Activated B cell treated with CpG ODN at 0.5 μM for 24 hours (primary cell): ENCODE measurements around the gene SLC6A6. TPM values are rescaled to one million over a fixed set of nuclear protein-coding genes. Genes with fewer than 3 reads are reported as not detected.

Experiments
- ATAC-seq: fragments of 200-7000 bp; cut with Tn5 transposase; one replicate; pipeline ENCODE4 v1.10.0; 2021; ENCODE audit warnings: low read depth, mild to moderate bottlenecking, moderate library complexity
- CTCF ChIA-PET: fragments of 350-600 bp; sonication (Branson Sonifier 250); formaldehyde crosslinking; loops from one replicate; lab custom pipeline; 2021; ENCODE audit warnings: antibody characterized with exemption; lab: Charles Lee
- POLR2A ChIA-PET: fragments of 350-600 bp; sonication (Branson Sonifier 250); formaldehyde crosslinking; loops from one replicate; lab custom pipeline; 2021; ENCODE audit warnings: antibody characterized with exemption; lab: Charles Lee
- DNase-seq: peaks from one replicate; pipeline ENCODE4 v3.0.0; 2022
- H3K27ac Mint-ChIP-seq: one replicate; pipeline ENCODE4 v1.8.0; 2020; ENCODE audit warnings: mixed read lengths
- H3K27me3 Mint-ChIP-seq: one replicate; pipeline ENCODE4 v1.8.0; 2021; ENCODE audit warnings: mixed read lengths
- H3K36me3 Mint-ChIP-seq: one replicate; pipeline ENCODE4 v1.8.0; 2021; ENCODE audit warnings: low read depth, mixed read lengths
- H3K4me1 Mint-ChIP-seq: one replicate; pipeline ENCODE4 v1.8.0; 2021; ENCODE audit warnings: mixed read lengths
- H3K4me3 Mint-ChIP-seq: one replicate; pipeline ENCODE4 v1.8.0; 2020; ENCODE audit warnings: mild to moderate bottlenecking, mixed read lengths
- H3K9me3 Mint-ChIP-seq: one replicate; pipeline ENCODE4 v1.8.0; 2020; ENCODE audit warnings: mixed read lengths
- intact Hi-C: fragments of 100-400 bp; cut with micrococcal nuclease; formaldehyde crosslinking; loops from one replicate; pipeline ENCODE4 v1.15.1; 2024
- total RNA-seq: library from RNA; stranded (reverse); gene quantifications from 2 replicates; pipeline ENCODE4 v1.2.3, GENCODE V29; 2022
- TF ChIP-seq, protein P1 (sequence below): fragments of 200-600 bp; IDR thresholded peaks from one replicate; pipeline ENCODE4 v1.8.0; 2022; ENCODE audit warnings: antibody characterized with exemption, mild to moderate bottlenecking

SLC6A6 gene
- total RNA-seq, 1 donor from 2014 or later: 67.3 TPM

DNA sequence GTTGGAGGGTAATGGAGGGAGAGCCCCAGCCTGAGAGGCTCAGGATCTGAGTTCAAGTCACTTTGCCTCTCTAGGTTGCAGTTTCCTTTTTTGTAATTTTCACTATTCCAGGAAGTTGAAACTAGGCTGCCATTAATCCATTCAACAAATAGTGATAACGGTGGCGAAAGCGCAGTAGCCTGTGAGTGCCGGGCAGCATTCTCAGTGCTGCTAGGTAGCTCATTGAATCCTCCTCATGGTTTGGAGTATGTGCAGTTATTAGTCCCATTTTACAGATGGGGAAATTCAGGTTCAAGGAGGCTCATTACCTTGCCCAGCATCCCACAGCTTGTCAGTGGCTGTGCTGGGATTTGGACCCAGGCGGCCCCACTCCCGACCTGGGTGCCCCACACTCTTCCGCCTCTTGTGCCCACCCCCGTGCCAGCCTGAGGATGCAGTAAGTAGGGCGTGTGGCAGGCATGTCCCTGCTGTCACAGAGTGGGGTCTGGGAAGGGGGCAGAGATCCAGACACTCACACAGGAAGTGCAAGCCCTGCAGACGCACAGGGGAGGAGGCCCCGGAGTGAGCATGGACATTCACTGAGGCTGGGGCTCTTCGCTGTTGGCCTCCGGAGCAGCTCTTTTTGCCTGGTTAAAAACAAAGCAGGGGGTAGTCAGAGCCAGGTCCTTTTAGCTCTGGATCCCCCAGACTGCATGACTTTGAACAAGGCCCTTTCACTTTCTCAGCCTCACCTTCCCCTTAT is 58.8 kb downstream of the SLC6A6 start:
- no peaks in the 10 kb centered on the region for H3K27me3 Mint-ChIP-seq
- no peak for DNase-seq
- H3K9me3 Mint-ChIP-seq: no peaks in the 10 kb centered on the region
- ChIA-PET CTCF (interaction anchor here (0.6 to 3.3 kb wide), 9 partner anchors 12 to 199 kb away, joined by 3 to 22 read pairs (median 4); partner anchors contain the start of gene SLC6A6), POLR2A (interaction anchor here (1.4 kb wide), 1 partner anchor 59 kb away, joined by 5 read pairs; the partner anchor contains the start of gene SLC6A6)
- TF ChIP-seq, protein P1, sequence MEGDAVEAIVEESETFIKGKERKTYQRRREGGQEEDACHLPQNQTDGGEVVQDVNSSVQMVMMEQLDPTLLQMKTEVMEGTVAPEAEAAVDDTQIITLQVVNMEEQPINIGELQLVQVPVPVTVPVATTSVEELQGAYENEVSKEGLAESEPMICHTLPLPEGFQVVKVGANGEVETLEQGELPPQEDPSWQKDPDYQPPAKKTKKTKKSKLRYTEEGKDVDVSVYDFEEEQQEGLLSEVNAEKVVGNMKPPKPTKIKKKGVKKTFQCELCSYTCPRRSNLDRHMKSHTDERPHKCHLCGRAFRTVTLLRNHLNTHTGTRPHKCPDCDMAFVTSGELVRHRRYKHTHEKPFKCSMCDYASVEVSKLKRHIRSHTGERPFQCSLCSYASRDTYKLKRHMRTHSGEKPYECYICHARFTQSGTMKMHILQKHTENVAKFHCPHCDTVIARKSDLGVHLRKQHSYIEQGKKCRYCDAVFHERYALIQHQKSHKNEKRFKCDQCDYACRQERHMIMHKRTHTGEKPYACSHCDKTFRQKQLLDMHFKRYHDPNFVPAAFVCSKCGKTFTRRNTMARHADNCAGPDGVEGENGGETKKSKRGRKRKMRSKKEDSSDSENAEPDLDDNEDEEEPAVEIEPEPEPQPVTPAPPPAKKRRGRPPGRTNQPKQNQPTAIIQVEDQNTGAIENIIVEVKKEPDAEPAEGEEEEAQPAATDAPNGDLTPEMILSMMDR: no peak
- ATAC-seq: no peak
- H3K36me3 Mint-ChIP-seq: peaks cover 79% of the 10 kb centered on the region
- intact Hi-C loops: loop anchor here (1.0 to 2.0 kb wide), 3 partner anchors 28 to 200 kb away; partner anchors contain the start of gene SLC6A6
- peak overlapping the region; percentile 50 for H3K27ac Mint-ChIP-seq
- peaks cover 7% of the 10 kb centered on the region for H3K4me1 Mint-ChIP-seq
- H3K4me3 Mint-ChIP-seq: no peak overlapping the region

- no peaks in the 10 kb centered on the region for H3K27me3 Mint-ChIP-seq
- H3K4me3 Mint-ChIP-seq: no peak overlapping the region
- peaks cover 7% of the 10 kb centered on the region for H3K4me1 Mint-ChIP-seq
- TF ChIP-seq, protein P1: no peak
- ChIA-PET CTCF (interaction anchor here (0.7 to 3.3 kb wide), 9 partner anchors 13 to 200 kb away, joined by 3 to 22 read pairs (median 5); partner anchors contain the start of gene SLC6A6), POLR2A (interaction anchor here (1.0 to 1.7 kb wide), 3 partner anchors 30 to 60 kb away, joined by 5 to 6 read pairs (median 5); partner anchors contain the start of gene SLC6A6)
- peak; percentile 70 for ATAC-seq
- intact Hi-C loops: loop anchor here (1.0 to 2.0 kb wide), 3 partner anchors 29 to 201 kb away; partner anchors contain the start of gene SLC6A6
- no peak overlapping the region for H3K27ac Mint-ChIP-seq
- no peaks in the 10 kb centered on the region for H3K9me3 Mint-ChIP-seq
- peak; percentile 25 for DNase-seq
- peaks cover 84% of the 10 kb centered on the region for H3K36me3 Mint-ChIP-seq
Observed at GRCh38 chr3:14461748-14462324, 59.4 kb downstream of the SLC6A6 start.

GRCh38 chr3:14462738-14463137 is 60.3 kb downstream of the SLC6A6 start:
- Mint-ChIP-seq H3K27me3 (no peaks in the 10 kb centered on the region), H3K4me3 (no peak overlapping the region), H3K27ac (no peak overlapping the region), H3K4me1 (peaks cover 8% of the 10 kb centered on the region), H3K36me3 (peaks cover 91% of the 10 kb centered on the region), H3K9me3 (no peaks in the 10 kb centered on the region)
- ATAC-seq (no peak), DNase-seq (no peak)
- intact Hi-C loops: no loop called here
- ChIA-PET CTCF (interaction anchor here (0.6 to 3.3 kb wide), 7 partner anchors 30 to 460 kb away, joined by 3 to 22 read pairs (median 8); partner anchors contain the start of gene SLC6A6), POLR2A (interaction anchor here (1.0 to 1.7 kb wide), 3 partner anchors 31 to 61 kb away, joined by 5 to 6 read pairs (median 5); partner anchors contain the start of gene SLC6A6)
- TF ChIP-seq, protein P1: no peak

DNA sequence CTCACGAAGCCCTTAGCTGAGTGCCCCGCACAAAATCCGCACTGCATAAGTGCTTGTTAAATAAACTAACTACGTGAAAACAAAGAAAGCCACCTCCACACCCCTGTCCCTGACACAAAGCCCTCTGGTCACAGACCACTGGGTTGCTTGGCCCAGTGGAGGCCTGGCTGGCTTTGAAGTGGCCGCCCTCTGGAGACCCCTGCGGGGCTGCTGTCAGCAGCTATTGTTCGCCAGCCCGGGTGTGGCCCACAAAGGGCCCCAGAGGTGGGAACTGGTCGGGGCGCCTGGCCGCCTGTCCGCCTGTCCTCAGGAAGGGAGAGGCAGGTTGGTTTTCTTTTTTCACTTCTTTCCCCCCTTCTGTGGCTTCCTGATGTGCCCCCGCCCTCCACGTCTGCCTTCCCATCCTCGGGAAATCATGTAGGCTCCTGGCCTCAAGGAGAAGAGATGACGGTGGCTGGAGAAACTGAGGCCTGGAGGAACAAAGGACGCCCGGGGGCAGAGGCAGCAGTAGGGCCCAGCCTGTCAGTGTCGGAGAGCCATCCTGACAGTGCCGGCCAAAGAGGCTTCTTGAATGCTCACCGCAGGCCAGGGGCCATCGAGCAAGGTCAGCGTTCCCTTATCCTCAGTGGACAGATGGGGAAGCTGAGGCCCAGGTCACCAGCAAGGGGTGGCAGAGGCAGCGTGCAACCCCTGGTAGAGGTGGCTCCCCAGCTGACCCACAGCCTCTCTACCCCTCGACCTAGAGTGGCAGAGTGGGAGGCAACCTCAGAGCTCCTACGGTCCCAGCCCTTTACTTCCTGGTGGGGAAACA is 61.1 kb downstream of the SLC6A6 start:
- DNase-seq (no peak), ATAC-seq (no peak)
- Mint-ChIP-seq H3K36me3 (peaks cover 91% of the 10 kb centered on the region), H3K4me1 (peaks cover 11% of the 10 kb centered on the region), H3K27me3 (no peaks in the 10 kb centered on the region), H3K27ac (no peak overlapping the region), H3K9me3 (no peaks in the 10 kb centered on the region), H3K4me3 (no peak overlapping the region)
- ChIA-PET POLR2A (interaction anchor here (1.3 to 1.7 kb wide), 2 partner anchors 31 to 61 kb away, joined by 3 to 5 read pairs; partner anchors contain the start of gene SLC6A6), CTCF (interaction anchor here (0.7 to 2.4 kb wide), 4 partner anchors 62 to 202 kb away, joined by 3 to 20 read pairs (median 4); no protein-coding TSS in a partner anchor)
- intact Hi-C loops: no loop called here
- TF ChIP-seq, protein P1: no peak
